Tibial artery (tissue), 4 donors: ENCODE results near the gene MS4A4A.
"Not testable (repeated sequence)": the region's sequence is repeated elsewhere in the genome, so short reads cannot be mapped to it uniquely, and the experiment has no call there.

Experiments used
- DNase-seq, 2 donors: peaks; one replicate each; pipeline ENCODE4 v3.0.0-alpha.2; 2019
- H3K27ac ChIP-seq, 2 donors: fragments of 200-600 bp; sonication (generic) in 1 of 2; 1 replicate in 1 of 2; 2 replicates in 1 of 2; pipeline ENCODE4 v1.5.1; 2018 to 2019; ENCODE audit warnings: mild to moderate bottlenecking in 1 of 2
- H3K27me3 ChIP-seq, 2 donors: fragments of 200-600 bp; sonication (generic) in 1 of 2; one replicate each; pipeline versions ENCODE4 v1.5.1 to v1.6.0; 2016 to 2019
- H3K36me3 ChIP-seq, 3 donors: fragments of 200-600 bp; sonication (generic) in 2 of 3; one replicate each; pipeline ENCODE4 v1.5.1; 2016 to 2019; ENCODE audit warnings: mild to moderate bottlenecking in 2 of 3
- H3K4me1 ChIP-seq, 4 donors: fragments of 200-600 bp; sonication (generic) in 2 of 4; 1 replicate in 3 of 4; 2 replicates in 1 of 4; pipeline ENCODE4 v1.5.1; 2016 to 2019
- H3K4me3 ChIP-seq, 2 donors: fragments of 200-600 bp; sonication (generic) in 1 of 2; 1 replicate in 1 of 2; 2 replicates in 1 of 2; pipeline ENCODE4 v1.5.1; 2018 to 2019; ENCODE audit warnings: mild to moderate bottlenecking in 2 of 2
- H3K9me3 ChIP-seq, 3 donors: fragments of 200-600 bp; sonication (generic) in 1 of 3; one replicate each; pipeline ENCODE4 v1.5.1; 2016 to 2019
- intact Hi-C: fragments of 100-400 bp; cut with DNase I; formaldehyde crosslinking; loops from one replicate; pipeline ENCODE4 v1.15.0; 2023; ENCODE audit warnings: low total_unique reads
- TF ChIP-seq, protein P1 (sequence below), 2 experiments: fragments of 200-600 bp in 1 of 2; fragments of 450-650 bp in 1 of 2; IDR thresholded peaks; one replicate each; pipeline ENCODE4 v1.5.1; 2017 to 2019; ENCODE audit warnings: antibody characterized with exemption in 2 of 2, mild to moderate bottlenecking in 1 of 2, moderate library complexity in 1 of 2

The MS4A4A gene

DNA sequence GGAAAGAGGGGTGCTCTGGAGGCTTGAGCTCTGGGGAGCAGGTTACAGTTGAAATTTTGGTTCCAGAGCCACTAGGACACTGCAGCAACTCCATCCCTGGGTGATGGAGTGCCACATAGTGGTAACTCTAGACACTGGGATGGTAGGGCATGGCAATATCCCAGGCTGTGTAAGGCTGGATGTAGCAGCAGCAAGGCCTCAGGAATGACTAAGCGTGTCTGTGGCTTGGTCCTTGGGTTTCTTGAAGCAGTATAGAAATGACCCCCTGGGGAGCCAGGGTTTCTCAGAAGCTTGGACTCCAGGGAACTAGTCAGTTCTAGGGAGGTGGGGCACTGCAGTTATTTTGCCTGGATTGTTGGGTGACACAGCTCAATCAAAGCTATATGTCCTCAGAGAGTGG lies 8.1 kb downstream of the MS4A4A start:
- DNase-seq: no peak
- H3K27me3 ChIP-seq: no peaks in the 10 kb centered on the region
- no peaks in the 10 kb centered on the region for H3K4me1 ChIP-seq
- intact Hi-C loops: no loop called here
- no peak overlapping the region for H3K27ac ChIP-seq
- no peaks in the 10 kb centered on the region for H3K36me3 ChIP-seq
- peaks cover 0 to 5% (median 0%) of the 10 kb centered on the region in 3 donors for H3K9me3 ChIP-seq
- TF ChIP-seq, protein P1, sequence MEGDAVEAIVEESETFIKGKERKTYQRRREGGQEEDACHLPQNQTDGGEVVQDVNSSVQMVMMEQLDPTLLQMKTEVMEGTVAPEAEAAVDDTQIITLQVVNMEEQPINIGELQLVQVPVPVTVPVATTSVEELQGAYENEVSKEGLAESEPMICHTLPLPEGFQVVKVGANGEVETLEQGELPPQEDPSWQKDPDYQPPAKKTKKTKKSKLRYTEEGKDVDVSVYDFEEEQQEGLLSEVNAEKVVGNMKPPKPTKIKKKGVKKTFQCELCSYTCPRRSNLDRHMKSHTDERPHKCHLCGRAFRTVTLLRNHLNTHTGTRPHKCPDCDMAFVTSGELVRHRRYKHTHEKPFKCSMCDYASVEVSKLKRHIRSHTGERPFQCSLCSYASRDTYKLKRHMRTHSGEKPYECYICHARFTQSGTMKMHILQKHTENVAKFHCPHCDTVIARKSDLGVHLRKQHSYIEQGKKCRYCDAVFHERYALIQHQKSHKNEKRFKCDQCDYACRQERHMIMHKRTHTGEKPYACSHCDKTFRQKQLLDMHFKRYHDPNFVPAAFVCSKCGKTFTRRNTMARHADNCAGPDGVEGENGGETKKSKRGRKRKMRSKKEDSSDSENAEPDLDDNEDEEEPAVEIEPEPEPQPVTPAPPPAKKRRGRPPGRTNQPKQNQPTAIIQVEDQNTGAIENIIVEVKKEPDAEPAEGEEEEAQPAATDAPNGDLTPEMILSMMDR (IDR thresholded peaks at IDR 0.05): no peak
- H3K4me3 ChIP-seq: no peak overlapping the region

DNA sequence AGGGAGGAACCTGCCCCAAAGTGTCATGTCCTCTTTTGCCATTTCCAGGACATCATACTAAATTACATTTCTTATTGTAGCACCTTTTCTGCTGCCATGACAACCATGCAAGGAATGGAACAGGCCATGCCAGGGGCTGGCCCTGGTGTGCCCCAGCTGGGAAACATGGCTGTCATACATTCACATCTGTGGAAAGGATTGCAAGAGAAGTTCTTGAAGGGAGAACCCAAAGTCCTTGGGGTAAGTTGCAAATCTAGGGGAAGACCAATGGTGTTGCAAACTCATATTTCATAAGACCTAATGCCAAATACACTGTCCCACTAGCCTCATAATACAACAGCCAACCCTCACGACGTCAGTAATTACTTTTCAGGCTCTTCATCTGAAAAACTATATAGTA lies 11.7 kb downstream of the MS4A4A start:
- H3K27ac ChIP-seq: no peak overlapping the region
- no peaks in the 10 kb centered on the region for H3K27me3 ChIP-seq
- no peak for DNase-seq
- no peaks in the 10 kb centered on the region for H3K36me3 ChIP-seq
- H3K4me3 ChIP-seq: no peak overlapping the region
- intact Hi-C loops: no loop called here
- peaks cover 0 to 5% (median 0%) of the 10 kb centered on the region in 3 donors for H3K9me3 ChIP-seq
- no peaks in the 10 kb centered on the region for H3K4me1 ChIP-seq
- TF ChIP-seq, protein P1 (IDR thresholded peaks at IDR 0.05): no peak

DNA sequence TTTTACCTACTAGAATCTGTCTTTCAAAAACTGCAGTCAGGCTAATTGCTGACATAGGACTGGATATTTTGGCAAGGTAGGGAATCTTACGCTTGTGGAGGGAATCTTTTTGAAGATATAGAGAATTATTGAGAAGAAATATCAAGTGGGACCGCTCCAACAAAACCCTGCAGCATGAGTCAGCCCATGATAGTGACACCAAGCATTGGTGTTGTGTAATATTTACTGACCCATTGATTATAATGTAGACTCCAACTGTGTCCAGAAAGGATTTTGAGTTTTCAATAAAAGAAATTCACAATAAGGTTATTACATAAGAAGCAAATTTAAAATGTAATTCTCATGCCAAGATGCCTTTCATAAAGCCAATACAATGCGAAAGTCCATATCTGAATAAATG lies 20.7 kb downstream of the MS4A4A start:
- no peak for DNase-seq
- intact Hi-C loops: no loop called here
- Histone ChIP-seq H3K4me1 (no peaks in the 10 kb centered on the region), H3K4me3 (no peak overlapping the region), H3K9me3 (no peaks in the 10 kb centered on the region), H3K27ac (no peak overlapping the region), H3K36me3 (no peaks in the 10 kb centered on the region), H3K27me3 (no peaks in the 10 kb centered on the region)
- TF ChIP-seq, protein P1 (IDR thresholded peaks at IDR 0.05): no peak

DNA sequence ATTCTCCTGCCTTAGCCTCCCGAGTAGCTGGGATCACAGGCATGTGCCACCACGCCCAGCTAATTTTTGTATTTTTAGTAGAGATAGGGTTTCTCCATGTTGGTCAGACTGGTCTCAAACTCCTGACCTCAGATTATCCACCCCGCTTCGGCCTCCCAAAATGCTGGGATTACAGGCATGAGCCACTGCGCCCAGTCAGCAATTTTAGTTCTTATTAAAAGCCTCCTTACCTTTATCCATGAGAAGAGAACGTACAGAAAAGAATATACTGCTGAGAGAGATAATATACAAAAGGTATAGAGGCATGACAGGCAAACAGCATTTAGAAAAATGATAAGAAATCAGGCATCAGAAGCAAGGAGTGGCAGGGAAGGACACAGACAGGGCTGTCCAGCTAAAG lies 21.4 kb downstream of the MS4A4A start:
- DNase-seq, H3K27ac ChIP-seq, H3K36me3 ChIP-seq, intact Hi-C loops, H3K9me3 ChIP-seq, H3K27me3 ChIP-seq, H3K4me1 ChIP-seq, H3K4me3 ChIP-seq: not testable (repeated sequence)

DNA sequence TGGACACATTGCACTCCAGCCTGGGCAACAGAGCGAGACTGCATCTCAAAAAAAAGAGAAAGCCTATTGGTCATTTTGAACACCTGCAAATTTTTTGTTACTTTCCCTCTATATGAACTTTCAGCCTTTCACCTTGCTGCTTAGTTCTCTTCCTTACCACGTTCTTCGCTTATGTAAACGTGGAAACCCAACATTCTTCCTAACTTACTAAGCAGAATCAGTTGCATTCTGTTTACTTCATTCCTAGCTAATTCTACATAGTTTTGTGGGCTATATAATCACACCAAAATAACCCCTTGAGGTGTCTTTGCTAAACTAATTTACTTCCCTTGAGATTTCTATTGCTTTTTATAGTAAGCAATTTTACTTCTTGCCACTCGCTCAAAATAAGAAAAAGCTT lies 23.2 kb downstream of the MS4A4A start:
- Histone ChIP-seq H3K27me3 (no peaks in the 10 kb centered on the region), H3K27ac (no peak overlapping the region), H3K4me1 (no peaks in the 10 kb centered on the region), H3K36me3 (no peaks in the 10 kb centered on the region), H3K4me3 (no peak overlapping the region), H3K9me3 (no peaks in the 10 kb centered on the region)
- intact Hi-C loops: no loop called here
- TF ChIP-seq, protein P1 (IDR thresholded peaks at IDR 0.05): no peak
- DNase-seq: no peak

DNA sequence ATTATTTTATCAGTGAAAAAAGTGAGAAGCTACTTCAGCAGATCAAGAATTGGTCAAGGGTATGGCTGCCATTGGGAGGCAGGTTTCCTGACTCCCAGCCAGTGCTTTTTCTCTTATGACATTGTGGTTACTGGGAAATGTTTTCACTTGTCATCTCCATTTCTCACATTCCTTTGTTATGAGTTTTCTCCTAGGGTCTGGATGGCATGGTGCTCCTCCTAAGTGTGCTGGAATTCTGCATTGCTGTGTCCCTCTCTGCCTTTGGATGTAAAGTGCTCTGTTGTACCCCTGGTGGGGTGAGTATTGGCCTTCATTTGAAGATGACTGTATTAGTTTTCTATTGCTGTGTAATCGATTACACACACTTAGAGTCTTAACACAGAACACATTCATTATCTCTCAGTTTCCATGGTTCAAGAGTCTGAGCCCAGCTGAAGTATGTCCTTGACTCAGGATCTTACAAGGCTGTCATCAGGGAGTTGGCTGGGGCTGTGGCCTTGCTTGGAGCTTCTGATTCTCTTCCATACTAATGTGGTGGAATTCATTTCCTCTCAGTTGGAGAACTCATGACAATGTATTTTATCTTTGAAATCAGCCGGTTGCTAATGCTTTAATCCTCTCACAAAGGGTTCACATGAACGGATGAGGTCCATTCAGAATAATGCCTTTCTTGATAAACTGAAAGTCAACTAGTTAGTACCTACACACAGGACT lies 25.6 kb downstream of the MS4A4A start:
- intact Hi-C loops: no loop called here
- TF ChIP-seq, protein P1 (IDR thresholded peaks at IDR 0.05): no peak
- H3K4me3 ChIP-seq: no peak overlapping the region
- DNase-seq: no peak
- no peaks in the 10 kb centered on the region for H3K4me1 ChIP-seq
- H3K27me3 ChIP-seq: no peaks in the 10 kb centered on the region
- no peaks in the 10 kb centered on the region for H3K36me3 ChIP-seq
- H3K27ac ChIP-seq: no peak overlapping the region
- no peaks in the 10 kb centered on the region for H3K9me3 ChIP-seq
